CD8-positive, alpha-beta memory T cell (primary cell): ENCODE results near the gene ZNF22. TPM values are rescaled to one million over a fixed set of nuclear protein-coding genes. Genes with fewer than 3 reads are reported as not detected.

ENCODE experiments used
- CTCF ChIA-PET: fragments of 350-600 bp; sonication (Branson Sonifier 250); formaldehyde crosslinking; loops from one replicate; lab custom pipeline; 2021; ENCODE audit warnings: antibody characterized with exemption; lab: Charles Lee
- POLR2A ChIA-PET: fragments of 350-600 bp; sonication (Branson Sonifier 250); formaldehyde crosslinking; loops from one replicate; lab custom pipeline; 2021; ENCODE audit warnings: antibody characterized with exemption; lab: Charles Lee
- DNase-seq, 5 donors: peaks; one replicate each; pipeline versions ENCODE4 v3.0.0 to v3.0.0-alpha.2; 2020 to 2022; ENCODE audit warnings: mixed read lengths in 1 of 5
- H3K27ac ChIP-seq: one replicate; pipeline ENCODE4 v1.7.0; 2013; ENCODE audit warnings: low read depth, mild to moderate bottlenecking, low read length, moderate library complexity
- H3K27me3 ChIP-seq: 2 replicates; pipeline ENCODE4 v1.7.0; 2013; ENCODE audit warnings: low read length, mild to moderate bottlenecking; ENCODE audit not compliant: insufficient read depth, poor library complexity, severe bottlenecking
- H3K36me3 ChIP-seq: 2 replicates; pipeline ENCODE4 v1.7.0; 2013; ENCODE audit warnings: mild to moderate bottlenecking, low read length, moderate library complexity; ENCODE audit not compliant: insufficient read depth
- H3K4me1 ChIP-seq: 2 replicates; pipeline ENCODE4 v1.7.0; 2013; ENCODE audit warnings: mild to moderate bottlenecking, low read length, moderate library complexity; ENCODE audit not compliant: insufficient read depth
- H3K4me3 ChIP-seq: 2 replicates; pipeline ENCODE4 v1.7.0; 2013; ENCODE audit warnings: mild to moderate bottlenecking, low read length
- H3K9me3 ChIP-seq: 2 replicates; pipeline ENCODE4 v1.7.0; 2013; ENCODE audit warnings: mild to moderate bottlenecking, low read length
- H3K27ac Mint-ChIP-seq, 8 donors: one replicate each; pipeline ENCODE4 v1.8.0; 2020 to 2021; ENCODE audit warnings: mixed read lengths in 8 of 8, mild to moderate bottlenecking in 6 of 8, inconsistent platforms in 3 of 8, moderate library complexity in 3 of 8
- H3K27me3 Mint-ChIP-seq, 2 donors: one replicate each; pipeline ENCODE4 v1.8.0; 2020 to 2021; ENCODE audit warnings: mixed read lengths in 2 of 2, mild to moderate bottlenecking in 1 of 2, moderate library complexity in 1 of 2
- H3K36me3 Mint-ChIP-seq, 3 donors: one replicate each; pipeline ENCODE4 v1.8.0; 2020 to 2021; ENCODE audit warnings: mixed read lengths in 3 of 3, inconsistent platforms in 1 of 3, mild to moderate bottlenecking in 1 of 3
- H3K4me1 Mint-ChIP-seq, 3 donors: one replicate each; pipeline ENCODE4 v1.8.0; 2020 to 2021; ENCODE audit warnings: mixed read lengths in 3 of 3, inconsistent platforms in 1 of 3, mild to moderate bottlenecking in 1 of 3
- H3K4me3 Mint-ChIP-seq, 7 donors: one replicate each; pipeline ENCODE4 v1.8.0; 2020 to 2021; ENCODE audit warnings: mixed read lengths in 7 of 7, mild to moderate bottlenecking in 6 of 7, moderate library complexity in 4 of 7, inconsistent platforms in 2 of 7
- H3K9me3 Mint-ChIP-seq, 5 donors: one replicate each; pipeline ENCODE4 v1.8.0; 2020 to 2022; ENCODE audit warnings: mixed read lengths in 5 of 5, mild to moderate bottlenecking in 3 of 5, moderate library complexity in 2 of 5, inconsistent platforms in 1 of 5
- polyA plus RNA-seq: library from polyadenylated mRNA; unstranded; fragments of 300-500 nt; fragmentation: Illumina TruSeq; gene quantifications from one replicate; pipeline ENCODE4 v1.2.3, GENCODE V29; 2021
- total RNA-seq, 2 experiments: library from RNA; stranded (reverse); gene quantifications; one replicate each; pipeline ENCODE4 v1.2.3, GENCODE V29; 2021

The ZNF22 gene
- total and polyA plus RNA-seq, 3 experiments from 2014 or later = 36.1 to 49.1 (median 37.2) TPM

DNA sequence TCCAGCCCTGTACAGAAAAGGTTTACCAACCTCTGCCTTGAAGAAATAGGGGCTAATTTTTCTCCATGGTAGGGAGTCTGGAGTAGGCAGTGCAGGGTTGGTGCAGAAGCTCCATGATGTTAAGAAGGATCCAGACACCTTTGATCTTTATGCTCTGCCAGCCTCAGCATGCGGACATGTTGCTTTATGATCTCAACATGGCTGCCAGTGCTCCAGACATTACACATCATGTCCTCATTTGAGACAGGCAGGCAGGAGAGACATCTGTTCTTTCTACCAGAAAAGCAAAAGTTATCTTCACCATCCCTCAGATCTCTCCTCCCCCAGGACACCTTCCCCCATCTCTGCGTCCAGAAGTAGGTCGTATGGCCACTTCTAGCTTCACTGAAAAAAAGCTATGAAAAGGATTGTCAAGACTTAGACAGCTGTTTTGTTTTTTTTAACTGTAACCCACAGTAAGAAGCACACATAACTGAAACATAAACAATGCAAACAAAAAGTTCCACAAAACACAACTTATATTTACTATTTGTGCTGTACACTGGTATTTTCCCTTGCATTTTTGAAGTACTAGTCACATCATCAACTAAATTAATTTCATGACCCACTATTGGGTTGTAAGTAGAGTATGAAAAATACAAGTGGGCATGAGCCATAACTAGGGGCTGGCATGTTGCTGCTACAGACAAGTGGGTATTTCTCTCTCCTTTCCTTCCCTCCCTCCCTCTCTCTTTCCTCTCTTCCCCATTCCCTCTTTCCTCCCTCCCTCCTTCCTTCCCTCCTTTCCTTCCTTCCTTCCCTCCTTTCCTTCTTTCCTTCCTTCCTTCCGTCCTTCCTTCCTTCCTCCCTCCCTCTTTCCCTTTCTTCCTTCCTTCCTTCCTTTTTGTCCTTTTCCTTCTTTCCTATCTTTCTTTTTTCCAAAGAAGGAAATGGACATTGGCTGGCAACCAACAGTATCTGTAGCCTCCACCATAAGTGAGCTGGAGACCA lies 43.7 kb upstream of the ZNF22 start:
- no peak overlapping the region for H3K27ac ChIP-seq
- H3K4me3 Mint-ChIP-seq = peak overlapping the region in 2 of 7 donors; percentile 19 to 95
- ChIA-PET POLR2A (no interaction called here), CTCF (interaction anchor here (1.0 kb wide), 1 partner anchor 24 kb away, joined by 3 read pairs; no protein-coding TSS in a partner anchor)
- no peaks in the 10 kb centered on the region for H3K9me3 Mint-ChIP-seq
- no peaks in the 10 kb centered on the region for H3K9me3 ChIP-seq
- peaks cover 0 to 24% (median 11%) of the 10 kb centered on the region in 3 donors for H3K36me3 Mint-ChIP-seq
- no peaks in the 10 kb centered on the region for H3K27me3 Mint-ChIP-seq
- DNase-seq = no peak
- H3K36me3 ChIP-seq = no peaks in the 10 kb centered on the region
- H3K27ac Mint-ChIP-seq = peak overlapping the region in 2 of 8 donors; percentile 24 to 41
- H3K4me3 ChIP-seq = no peak overlapping the region
- H3K27me3 ChIP-seq = no peaks in the 10 kb centered on the region
- H3K4me1 Mint-ChIP-seq = peaks cover 34 to 48% (median 48%) of the 10 kb centered on the region in 3 donors
- H3K4me1 ChIP-seq = peaks cover 23% of the 10 kb centered on the region

DNA sequence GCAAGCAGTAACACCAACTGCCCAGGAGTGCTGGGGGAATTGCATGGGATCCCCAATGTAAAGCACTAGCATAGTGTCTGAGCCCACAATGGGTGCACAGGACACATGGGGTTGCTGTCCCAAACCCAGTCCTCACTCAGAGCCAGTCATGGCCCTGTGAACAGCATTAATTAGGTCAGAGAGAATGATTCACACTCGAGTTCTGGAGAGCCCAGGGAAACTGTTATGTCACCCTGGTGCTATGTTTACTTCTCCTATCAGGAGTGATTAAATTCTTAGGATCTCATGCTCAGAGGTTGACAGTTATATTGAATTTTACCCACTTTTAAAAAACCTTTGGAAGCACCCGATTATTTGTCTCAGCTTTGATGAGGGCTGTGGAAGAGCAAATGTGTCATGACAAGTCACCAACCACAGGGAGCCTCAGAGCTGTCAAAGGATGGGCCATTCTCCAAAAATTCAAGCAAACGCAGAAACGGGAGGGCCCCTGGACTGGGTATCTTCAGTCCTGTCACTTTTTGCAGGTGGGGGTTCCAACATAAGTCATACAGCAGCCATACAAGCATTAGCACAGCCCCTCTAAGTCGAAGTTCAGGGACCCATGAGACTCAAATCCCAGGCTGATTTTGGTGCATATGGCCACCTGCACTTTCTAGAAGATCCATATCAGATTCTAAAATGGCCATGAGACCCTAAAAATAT lies 42.4 kb upstream of the ZNF22 start:
- ChIA-PET POLR2A (no interaction called here), CTCF (interaction anchor here (1.0 to 6.8 kb wide), 3 partner anchors 11 to 26 kb away, joined by 3 to 30 read pairs (median 3); no protein-coding TSS in a partner anchor)
- Mint-ChIP-seq H3K4me3 (peak overlapping the region; percentile 82 to 95 (median 89)), H3K36me3 (peaks cover 0 to 22% (median 8%) of the 10 kb centered on the region in 3 donors), H3K9me3 (no peaks in the 10 kb centered on the region), H3K27me3 (peaks cover 0 to 1% of the 10 kb centered on the region in 2 donors), H3K4me1 (peaks cover 34 to 48% (median 48%) of the 10 kb centered on the region in 3 donors), H3K27ac (peak overlapping the region; percentile 70 to 90 (median 76))
- Histone ChIP-seq H3K27ac (no peak overlapping the region), H3K4me3 (peak overlapping the region; percentile 82), H3K27me3 (no peaks in the 10 kb centered on the region), H3K4me1 (peaks cover 23% of the 10 kb centered on the region), H3K36me3 (no peaks in the 10 kb centered on the region), H3K9me3 (no peaks in the 10 kb centered on the region)
- no peak for DNase-seq

DNA sequence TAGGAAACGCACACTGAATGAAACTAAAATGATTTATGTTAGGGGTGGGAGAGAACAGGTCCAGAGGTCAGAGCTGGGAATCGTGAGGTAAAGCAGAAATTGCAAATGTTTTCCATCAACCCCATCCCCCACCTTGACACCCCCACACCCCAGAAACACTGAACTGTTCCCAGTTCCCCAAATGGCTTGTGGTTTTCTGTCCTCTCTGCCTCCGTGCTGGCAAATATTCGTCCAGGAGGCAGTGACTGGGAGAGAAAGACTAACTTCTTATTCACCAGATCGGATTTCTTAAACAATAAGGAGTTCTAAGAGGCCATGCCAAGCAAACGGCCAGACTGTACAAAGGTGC lies 41.9 kb upstream of the ZNF22 start:
- no peak for DNase-seq
- Mint-ChIP-seq H3K36me3 (peaks cover 0 to 20% (median 6%) of the 10 kb centered on the region in 3 donors), H3K4me3 (peak overlapping the region; percentile 82 to 95 (median 89)), H3K27ac (peak overlapping the region; percentile 70 to 90 (median 76)), H3K4me1 (peaks cover 34 to 48% (median 47%) of the 10 kb centered on the region in 3 donors), H3K27me3 (peaks cover 0 to 1% of the 10 kb centered on the region in 2 donors), H3K9me3 (no peaks in the 10 kb centered on the region)
- CTCF ChIA-PET = interaction anchor here (1.2 to 6.8 kb wide), 2 partner anchors 11 to 26 kb away, joined by 3 to 30 read pairs; no protein-coding TSS in a partner anchor
- Histone ChIP-seq H3K27me3 (no peaks in the 10 kb centered on the region), H3K36me3 (no peaks in the 10 kb centered on the region), H3K27ac (peak overlapping the region; percentile 48), H3K4me1 (peaks cover 23% of the 10 kb centered on the region), H3K9me3 (no peaks in the 10 kb centered on the region), H3K4me3 (peak overlapping the region; percentile 82)
- POLR2A ChIA-PET = no interaction called here

DNA sequence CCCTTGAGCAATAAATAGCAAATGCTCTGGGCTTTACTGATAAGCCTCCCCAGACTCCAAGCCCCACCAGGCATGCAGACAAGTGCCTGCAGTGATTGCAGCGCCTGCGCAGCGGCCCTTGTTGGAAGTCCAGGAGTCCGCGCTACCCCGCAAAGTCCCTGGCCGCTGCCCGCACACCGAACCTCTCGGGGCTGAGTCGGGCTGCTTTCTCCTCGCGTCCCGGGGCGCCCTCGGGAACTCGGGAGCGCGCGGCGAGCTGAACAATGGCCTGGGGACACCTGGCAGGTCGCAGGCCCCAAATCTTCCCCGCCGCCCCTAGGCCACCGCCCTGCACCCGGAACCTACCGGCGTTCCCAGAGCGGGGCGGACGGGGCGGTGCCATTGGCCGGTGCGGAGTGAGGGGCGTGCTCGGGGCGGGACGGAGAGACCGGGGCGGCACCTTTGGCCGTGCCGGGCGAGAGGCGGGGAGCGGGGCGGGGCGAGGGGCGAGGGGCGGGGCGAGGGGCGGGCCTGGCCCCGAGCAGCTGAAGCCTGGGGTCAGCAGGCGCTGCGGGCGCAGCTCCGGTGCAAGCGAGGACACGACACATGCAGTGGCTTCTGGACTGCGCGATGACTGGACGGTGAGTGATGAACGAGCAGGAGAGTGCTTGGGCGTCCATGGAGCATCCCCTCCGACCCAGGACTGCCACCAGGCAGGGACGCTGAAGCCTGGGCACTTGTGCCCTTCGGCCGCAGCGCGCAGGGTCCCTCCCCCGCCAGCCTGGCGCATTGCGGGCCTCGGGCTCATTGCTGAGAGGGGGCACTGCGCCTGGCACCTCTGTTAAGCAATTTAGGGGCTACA lies 41.3 kb upstream of the ZNF22 start, which contains the start of gene RASSF4:
Gene RASSF4, plus strand, starts transcription at position 556 of the 841 bp plus-strand sequence. CDS start 10,401 bp downstream, outside the sequence.
- peak within 1 kb of the TSS; percentile 82 to 95 (median 89) for H3K4me3 Mint-ChIP-seq
- POLR2A ChIA-PET = no interaction called here
- Histone ChIP-seq H3K36me3 (no peaks in the 10 kb centered on the region), H3K4me1 (peaks cover 23% of the 10 kb centered on the region), H3K4me3 (peak within 1 kb of the TSS; percentile 82), H3K9me3 (no peaks in the 10 kb centered on the region), H3K27ac (peak within 1 kb of the TSS; percentile 48), H3K27me3 (no peaks in the 10 kb centered on the region)
- peak; percentile 88 to 92 (median 90) for DNase-seq
- peaks cover 0 to 18% (median 6%) of the 10 kb centered on the region in 3 donors for H3K36me3 Mint-ChIP-seq
- H3K4me1 Mint-ChIP-seq = peaks cover 34 to 45% (median 42%) of the 10 kb centered on the region in 3 donors
- peaks cover 0 to 1% of the 10 kb centered on the region in 2 donors for H3K27me3 Mint-ChIP-seq
- H3K9me3 Mint-ChIP-seq = no peaks in the 10 kb centered on the region
- CTCF ChIA-PET = interaction anchor here (1.2 to 6.8 kb wide), 2 partner anchors 10 to 26 kb away, joined by 3 to 30 read pairs; no protein-coding TSS in a partner anchor
- H3K27ac Mint-ChIP-seq = peak within 1 kb of the TSS; percentile 70 to 90 (median 76)

DNA sequence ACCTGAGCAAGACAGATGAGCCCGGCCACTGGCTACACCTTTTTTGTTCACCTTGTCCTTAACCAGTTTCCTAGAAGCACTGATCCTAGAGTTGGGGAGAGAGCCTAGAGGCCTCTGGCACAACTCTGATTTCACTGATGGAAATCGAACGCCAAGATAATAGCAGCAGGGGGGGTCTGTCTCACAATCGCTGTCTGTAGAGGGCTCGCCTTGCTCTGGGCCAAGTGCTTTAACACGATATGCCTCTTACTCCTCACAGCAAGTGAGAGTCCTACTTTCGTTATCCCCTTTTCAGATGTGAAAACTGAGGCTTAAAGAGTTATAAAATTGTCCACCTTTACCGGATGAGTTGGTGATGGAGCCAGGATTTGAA lies 40.6 kb upstream of the ZNF22 start:
- peaks cover 31 to 42% (median 41%) of the 10 kb centered on the region in 3 donors for H3K4me1 Mint-ChIP-seq
- Histone ChIP-seq H3K27me3 (no peaks in the 10 kb centered on the region), H3K4me3 (peak overlapping the region; percentile 74), H3K27ac (no peak overlapping the region), H3K9me3 (no peaks in the 10 kb centered on the region), H3K4me1 (peaks cover 23% of the 10 kb centered on the region), H3K36me3 (no peaks in the 10 kb centered on the region)
- peaks cover 0 to 1% of the 10 kb centered on the region in 2 donors for H3K27me3 Mint-ChIP-seq
- ChIA-PET POLR2A (no interaction called here), CTCF (interaction anchor here (6.8 kb wide), 1 partner anchor 27 kb away, joined by 30 read pairs; no protein-coding TSS in a partner anchor)
- peak overlapping the region; percentile 82 to 95 (median 89) for H3K4me3 Mint-ChIP-seq
- H3K36me3 Mint-ChIP-seq = peaks cover 0 to 18% (median 6%) of the 10 kb centered on the region in 3 donors
- H3K27ac Mint-ChIP-seq = peak overlapping the region in 2 of 8 donors; percentile 70 to 76
- no peaks in the 10 kb centered on the region for H3K9me3 Mint-ChIP-seq
- DNase-seq = no peak

DNA sequence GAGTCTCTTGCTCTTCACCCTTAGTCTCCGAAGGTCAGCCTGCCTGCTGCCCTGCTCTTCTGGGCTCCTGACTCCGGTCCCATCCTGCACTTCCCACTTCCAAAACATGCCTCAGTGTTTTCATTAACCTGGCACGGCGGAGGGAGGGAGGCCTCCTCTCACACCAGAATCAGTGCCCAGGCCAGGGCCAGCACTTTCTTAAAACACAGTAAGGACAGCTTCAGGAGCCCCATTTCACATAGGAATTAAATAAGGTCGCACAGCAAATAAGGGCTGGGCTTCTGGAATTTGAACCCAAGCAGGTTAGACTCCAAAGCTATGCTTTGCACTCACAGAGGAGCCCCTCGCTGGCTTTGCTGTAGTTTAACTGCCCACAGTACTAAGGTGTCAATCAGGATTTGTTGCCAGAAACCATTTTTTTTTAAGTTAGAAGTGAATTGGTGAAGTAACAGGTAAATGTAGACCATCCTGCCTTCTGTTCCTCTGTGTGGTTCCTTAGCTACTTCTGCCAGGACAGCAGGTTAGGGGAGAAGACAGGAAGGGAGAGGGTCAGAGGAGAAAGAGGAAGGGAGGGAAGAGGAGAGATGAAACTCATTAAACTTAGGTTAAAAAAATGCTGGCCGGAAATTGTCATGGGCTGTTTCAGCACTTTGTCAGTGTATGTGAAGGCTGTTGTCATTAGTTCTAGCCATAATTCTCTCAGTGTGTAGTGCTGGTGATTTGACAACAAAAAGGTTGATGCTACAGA lies 40.1 kb upstream of the ZNF22 start:
- H3K4me1 ChIP-seq = peaks cover 23% of the 10 kb centered on the region
- H3K4me1 Mint-ChIP-seq = peaks cover 30 to 40% (median 38%) of the 10 kb centered on the region in 3 donors
- POLR2A ChIA-PET = no interaction called here
- H3K36me3 Mint-ChIP-seq = peaks cover 0 to 16% (median 6%) of the 10 kb centered on the region in 3 donors
- peaks cover 0 to 1% of the 10 kb centered on the region in 2 donors for H3K27me3 Mint-ChIP-seq
- no peaks in the 10 kb centered on the region for H3K9me3 ChIP-seq
- no peak overlapping the region for H3K27ac ChIP-seq
- H3K27ac Mint-ChIP-seq = peak overlapping the region in 5 of 8 donors; percentile 17 to 76 (median 27)
- peak overlapping the region; percentile 74 for H3K4me3 ChIP-seq
- H3K9me3 Mint-ChIP-seq = no peaks in the 10 kb centered on the region
- H3K4me3 Mint-ChIP-seq = peak overlapping the region; percentile 82 to 95 (median 89)
- CTCF ChIA-PET = interaction anchor here (6.8 kb wide), 1 partner anchor 28 kb away, joined by 30 read pairs; no protein-coding TSS in a partner anchor
- no peaks in the 10 kb centered on the region for H3K36me3 ChIP-seq
- DNase-seq = peak in 1 of 5 donors; percentile 35
- H3K27me3 ChIP-seq = no peaks in the 10 kb centered on the region
